ENCODE data around the gene ZSWIM6.

DNA sequence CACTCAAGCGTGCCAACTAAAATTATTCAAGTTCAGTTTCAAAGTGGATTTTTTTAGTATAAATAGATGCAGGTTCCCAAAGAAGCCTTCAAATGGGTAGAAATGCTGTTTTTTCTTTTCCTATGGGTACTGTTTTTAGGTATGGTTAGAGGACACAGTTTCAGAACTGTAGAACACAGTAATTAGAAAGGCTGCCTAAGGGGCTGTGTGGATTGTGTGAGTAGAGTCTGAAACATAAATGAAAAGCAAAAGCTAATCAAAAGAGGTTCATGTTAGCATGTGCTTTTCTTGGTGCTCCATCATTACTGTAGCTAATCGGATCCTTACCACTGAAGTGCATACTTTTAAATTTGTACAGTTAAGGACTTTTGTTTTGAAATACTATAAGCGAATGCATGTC lies 85.3 kb downstream of the ZSWIM6 start:
- TF ChIP-seq, protein P1, sequence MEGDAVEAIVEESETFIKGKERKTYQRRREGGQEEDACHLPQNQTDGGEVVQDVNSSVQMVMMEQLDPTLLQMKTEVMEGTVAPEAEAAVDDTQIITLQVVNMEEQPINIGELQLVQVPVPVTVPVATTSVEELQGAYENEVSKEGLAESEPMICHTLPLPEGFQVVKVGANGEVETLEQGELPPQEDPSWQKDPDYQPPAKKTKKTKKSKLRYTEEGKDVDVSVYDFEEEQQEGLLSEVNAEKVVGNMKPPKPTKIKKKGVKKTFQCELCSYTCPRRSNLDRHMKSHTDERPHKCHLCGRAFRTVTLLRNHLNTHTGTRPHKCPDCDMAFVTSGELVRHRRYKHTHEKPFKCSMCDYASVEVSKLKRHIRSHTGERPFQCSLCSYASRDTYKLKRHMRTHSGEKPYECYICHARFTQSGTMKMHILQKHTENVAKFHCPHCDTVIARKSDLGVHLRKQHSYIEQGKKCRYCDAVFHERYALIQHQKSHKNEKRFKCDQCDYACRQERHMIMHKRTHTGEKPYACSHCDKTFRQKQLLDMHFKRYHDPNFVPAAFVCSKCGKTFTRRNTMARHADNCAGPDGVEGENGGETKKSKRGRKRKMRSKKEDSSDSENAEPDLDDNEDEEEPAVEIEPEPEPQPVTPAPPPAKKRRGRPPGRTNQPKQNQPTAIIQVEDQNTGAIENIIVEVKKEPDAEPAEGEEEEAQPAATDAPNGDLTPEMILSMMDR (IDR thresholded peaks at IDR 0.05): no peak
- TF ChIP-seq POLR2A (IDR thresholded peaks at IDR 0.05; ENCODE audit: low read length): no peak
- TF ChIP-seq MAFK (IDR thresholded peaks at IDR 0.05; ENCODE audit: partially characterized antibody): no peak
- TF ChIP-seq JUN (IDR thresholded peaks at IDR 0.05): no peak
- no peak for TF ChIP-seq RAD21 (conservative IDR thresholded peaks at IDR 0.05 in 1 of 2, IDR thresholded peaks at IDR 0.05 in 1 of 2)
- no peak for TF ChIP-seq CBX8 (IDR thresholded peaks at IDR 0.05)
- TF ChIP-seq EP300 (IDR thresholded peaks at IDR 0.05): no peak
- TF ChIP-seq, protein P2, sequence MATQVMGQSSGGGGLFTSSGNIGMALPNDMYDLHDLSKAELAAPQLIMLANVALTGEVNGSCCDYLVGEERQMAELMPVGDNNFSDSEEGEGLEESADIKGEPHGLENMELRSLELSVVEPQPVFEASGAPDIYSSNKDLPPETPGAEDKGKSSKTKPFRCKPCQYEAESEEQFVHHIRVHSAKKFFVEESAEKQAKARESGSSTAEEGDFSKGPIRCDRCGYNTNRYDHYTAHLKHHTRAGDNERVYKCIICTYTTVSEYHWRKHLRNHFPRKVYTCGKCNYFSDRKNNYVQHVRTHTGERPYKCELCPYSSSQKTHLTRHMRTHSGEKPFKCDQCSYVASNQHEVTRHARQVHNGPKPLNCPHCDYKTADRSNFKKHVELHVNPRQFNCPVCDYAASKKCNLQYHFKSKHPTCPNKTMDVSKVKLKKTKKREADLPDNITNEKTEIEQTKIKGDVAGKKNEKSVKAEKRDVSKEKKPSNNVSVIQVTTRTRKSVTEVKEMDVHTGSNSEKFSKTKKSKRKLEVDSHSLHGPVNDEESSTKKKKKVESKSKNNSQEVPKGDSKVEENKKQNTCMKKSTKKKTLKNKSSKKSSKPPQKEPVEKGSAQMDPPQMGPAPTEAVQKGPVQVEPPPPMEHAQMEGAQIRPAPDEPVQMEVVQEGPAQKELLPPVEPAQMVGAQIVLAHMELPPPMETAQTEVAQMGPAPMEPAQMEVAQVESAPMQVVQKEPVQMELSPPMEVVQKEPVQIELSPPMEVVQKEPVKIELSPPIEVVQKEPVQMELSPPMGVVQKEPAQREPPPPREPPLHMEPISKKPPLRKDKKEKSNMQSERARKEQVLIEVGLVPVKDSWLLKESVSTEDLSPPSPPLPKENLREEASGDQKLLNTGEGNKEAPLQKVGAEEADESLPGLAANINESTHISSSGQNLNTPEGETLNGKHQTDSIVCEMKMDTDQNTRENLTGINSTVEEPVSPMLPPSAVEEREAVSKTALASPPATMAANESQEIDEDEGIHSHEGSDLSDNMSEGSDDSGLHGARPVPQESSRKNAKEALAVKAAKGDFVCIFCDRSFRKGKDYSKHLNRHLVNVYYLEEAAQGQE (IDR thresholded peaks at IDR 0.05): no peak
- TF ChIP-seq, protein P3, sequence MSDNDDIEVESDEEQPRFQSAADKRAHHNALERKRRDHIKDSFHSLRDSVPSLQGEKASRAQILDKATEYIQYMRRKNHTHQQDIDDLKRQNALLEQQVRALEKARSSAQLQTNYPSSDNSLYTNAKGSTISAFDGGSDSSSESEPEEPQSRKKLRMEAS (IDR thresholded peaks at IDR 0.05): no peak
- TF ChIP-seq ZNF302 (CRISPR knock-in tag; IDR thresholded peaks at IDR 0.05): no peak
- TF ChIP-seq, protein P4, sequence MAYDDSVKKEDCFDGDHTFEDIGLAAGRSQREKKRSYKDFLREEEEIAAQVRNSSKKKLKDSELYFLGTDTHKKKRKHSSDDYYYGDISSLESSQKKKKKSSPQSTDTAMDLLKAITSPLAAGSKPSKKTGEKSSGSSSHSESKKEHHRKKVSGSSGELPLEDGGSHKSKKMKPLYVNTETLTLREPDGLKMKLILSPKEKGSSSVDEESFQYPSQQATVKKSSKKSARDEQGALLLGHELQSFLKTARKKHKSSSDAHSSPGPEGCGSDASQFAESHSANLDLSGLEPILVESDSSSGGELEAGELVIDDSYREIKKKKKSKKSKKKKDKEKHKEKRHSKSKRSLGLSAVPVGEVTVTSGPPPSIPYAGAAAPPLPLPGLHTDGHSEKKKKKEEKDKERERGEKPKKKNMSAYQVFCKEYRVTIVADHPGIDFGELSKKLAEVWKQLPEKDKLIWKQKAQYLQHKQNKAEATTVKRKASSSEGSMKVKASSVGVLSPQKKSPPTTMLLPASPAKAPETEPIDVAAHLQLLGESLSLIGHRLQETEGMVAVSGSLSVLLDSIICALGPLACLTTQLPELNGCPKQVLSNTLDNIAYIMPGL (CRISPR knock-in tag; IDR thresholded peaks at IDR 0.05; ENCODE audit: borderline replicate concordance): no peak
- TF ChIP-seq POLR2AphosphoS2 (conservative IDR thresholded peaks at IDR 0.05; ENCODE audit: low read length): no peak
- no peak for TF ChIP-seq HDAC2 (IDR thresholded peaks at IDR 0.05)
- TF ChIP-seq JUNB (IDR thresholded peaks at IDR 0.05): no peak
